CD4-positive, alpha-beta T cell treated with Interferon gamma for 1 hour (primary cell): ENCODE measurements around the gene AUH.
"Not testable (repeated sequence)": the region's sequence is repeated elsewhere in the genome, so short reads cannot be mapped to it uniquely, and the experiment has no call there.

Experiments
- DNase-seq: peaks from one replicate; pipeline ENCODE4 v3.0.0-alpha.2; 2020

AUH gene, protein sequence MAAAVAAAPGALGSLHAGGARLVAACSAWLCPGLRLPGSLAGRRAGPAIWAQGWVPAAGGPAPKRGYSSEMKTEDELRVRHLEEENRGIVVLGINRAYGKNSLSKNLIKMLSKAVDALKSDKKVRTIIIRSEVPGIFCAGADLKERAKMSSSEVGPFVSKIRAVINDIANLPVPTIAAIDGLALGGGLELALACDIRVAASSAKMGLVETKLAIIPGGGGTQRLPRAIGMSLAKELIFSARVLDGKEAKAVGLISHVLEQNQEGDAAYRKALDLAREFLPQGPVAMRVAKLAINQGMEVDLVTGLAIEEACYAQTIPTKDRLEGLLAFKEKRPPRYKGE

DNA sequence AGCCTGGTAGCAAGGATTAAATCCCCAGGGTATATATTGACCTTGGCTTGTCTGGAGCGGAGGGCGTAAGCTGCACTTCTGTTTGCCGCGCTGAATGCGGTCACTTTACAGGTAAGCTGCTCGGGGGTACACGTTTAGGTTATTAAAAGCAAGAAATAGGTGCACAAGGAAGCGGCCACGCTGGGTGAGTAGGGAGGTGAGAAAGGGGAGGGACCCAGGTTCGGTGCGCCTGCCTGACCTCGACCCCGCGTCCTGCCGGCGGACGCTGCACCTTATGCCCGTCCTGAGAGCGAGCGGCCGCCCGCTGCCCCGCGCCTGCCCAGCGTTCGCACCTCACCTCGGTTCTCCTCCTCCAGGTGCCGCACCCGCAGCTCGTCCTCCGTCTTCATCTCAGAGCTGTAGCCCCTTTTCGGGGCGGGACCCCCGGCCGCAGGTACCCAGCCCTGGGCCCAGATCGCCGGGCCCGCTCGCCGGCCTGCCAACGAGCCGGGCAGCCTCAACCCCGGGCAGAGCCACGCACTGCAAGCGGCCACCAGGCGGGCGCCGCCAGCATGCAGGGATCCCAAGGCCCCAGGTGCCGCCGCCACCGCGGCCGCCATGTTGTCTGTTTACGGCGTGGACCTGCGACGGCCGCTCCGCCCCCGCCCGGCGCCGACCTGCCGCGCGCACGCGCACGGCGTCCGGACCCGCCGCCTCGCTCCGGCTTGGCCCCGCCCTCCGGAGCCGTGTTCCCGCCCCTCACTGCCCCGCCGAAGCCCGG lies at the start of gene AUH:
AUH (minus strand) TSS at position 628 of the 760 bp plus-strand sequence; CDS start at position 599, 29 bp downstream.
- DNase-seq, result peak; percentile 87

DNA sequence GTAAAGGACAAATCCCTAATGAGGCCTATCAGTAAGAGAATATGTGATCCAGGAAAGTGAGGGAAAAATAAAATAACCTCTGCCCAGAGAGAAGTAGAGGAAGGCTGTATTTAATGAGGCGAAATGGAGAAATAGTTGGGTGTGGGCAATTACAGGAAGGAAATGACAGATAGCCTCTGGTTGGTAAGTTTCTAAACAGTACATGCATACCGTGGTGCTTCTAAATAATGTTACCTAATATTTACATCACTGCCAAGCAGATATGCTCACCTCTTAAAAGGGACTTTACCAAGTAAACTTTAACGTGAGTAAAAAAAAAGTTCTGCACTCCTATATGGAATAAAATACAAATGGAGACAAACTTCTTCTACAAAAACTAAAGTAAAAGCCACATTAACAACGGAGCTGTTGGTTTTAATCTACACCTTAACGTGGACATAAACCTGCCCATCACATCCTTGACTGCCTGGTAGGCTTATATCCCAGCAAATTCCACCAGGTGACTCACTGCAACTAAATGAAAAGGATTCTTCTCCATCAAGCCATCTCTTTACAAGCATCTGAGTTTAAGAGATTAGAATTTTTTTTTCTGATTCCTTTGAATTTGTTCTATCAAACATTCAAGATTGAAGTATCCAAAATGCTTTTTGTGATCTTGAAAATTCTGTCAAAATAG lies 49.5 kb upstream of the AUH start:
- DNase-seq, result no peak

DNA sequence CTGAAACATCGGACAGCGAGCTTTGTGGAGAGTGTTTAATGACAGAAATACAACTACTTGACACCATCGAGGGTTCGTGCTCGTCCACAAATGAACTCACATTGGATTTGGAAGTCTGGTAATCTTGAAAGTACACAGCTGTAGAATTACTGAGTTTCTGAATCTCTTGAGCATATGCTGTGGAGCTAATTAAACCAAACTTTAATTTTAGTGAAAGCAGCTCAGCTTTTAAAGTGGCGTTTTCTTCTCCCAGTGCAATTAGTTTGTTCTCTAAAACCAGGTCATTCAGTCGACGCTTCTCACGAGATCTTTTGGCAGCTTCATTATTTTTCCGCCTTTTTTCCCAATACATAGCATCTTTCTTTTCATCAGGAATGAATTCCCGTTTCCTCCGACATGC lies 48.4 kb upstream of the AUH start:
- no peak for DNase-seq

DNA sequence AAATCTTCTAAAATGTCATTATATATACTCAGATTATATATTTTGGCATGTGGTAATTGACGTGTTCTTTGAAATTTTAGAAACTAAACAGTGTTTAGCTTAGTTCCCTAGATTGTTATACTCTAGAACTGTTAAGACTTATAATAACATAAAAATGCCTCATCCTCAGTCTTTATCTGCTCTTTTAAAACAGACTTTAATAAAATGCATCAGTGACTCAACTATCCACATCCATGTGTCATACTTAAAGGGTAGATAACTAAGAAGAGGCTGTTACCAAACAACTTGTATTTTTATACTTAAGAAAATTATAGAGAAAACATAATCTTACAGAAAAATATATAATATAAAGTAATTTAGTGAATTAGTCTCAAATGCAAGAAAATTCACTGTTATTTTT lies 46.8 kb upstream of the AUH start:
- DNase-seq, result no peak

DNA sequence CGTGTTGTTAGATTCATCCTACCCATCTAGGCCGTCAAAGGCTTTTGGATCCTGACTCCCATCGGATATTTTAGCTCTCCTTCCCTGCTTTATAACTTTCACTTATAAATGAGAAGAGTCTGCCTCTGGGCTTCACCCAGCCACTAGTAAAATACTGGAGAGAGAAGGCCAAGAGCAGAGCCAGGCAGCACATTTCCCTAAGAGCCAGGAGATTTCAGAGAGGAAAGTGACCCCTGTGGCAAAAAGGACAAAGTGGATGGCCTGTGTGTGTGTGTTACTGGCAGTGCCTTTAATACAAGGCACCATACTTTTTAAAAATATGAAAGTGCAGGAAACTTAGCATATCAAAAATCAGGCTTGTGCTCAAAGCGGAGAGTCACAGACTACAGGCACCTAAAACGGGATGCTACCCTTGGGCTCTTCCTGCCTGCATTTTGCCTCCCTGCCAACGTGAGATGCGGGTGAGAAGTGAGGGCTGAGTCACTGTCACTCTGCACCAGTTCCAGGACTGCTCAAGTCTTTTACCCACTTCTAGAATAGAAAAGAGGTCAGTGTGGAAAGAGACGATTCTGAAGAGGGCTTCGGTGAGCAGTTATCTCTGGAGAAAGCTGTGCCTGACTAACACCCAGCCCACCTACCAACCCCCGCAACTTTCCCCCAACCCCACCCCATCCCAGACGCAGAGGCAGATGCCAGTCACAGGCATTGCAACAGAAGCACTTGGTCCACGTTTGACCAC lies 46.0 kb upstream of the AUH start:
- no peak for DNase-seq

DNA sequence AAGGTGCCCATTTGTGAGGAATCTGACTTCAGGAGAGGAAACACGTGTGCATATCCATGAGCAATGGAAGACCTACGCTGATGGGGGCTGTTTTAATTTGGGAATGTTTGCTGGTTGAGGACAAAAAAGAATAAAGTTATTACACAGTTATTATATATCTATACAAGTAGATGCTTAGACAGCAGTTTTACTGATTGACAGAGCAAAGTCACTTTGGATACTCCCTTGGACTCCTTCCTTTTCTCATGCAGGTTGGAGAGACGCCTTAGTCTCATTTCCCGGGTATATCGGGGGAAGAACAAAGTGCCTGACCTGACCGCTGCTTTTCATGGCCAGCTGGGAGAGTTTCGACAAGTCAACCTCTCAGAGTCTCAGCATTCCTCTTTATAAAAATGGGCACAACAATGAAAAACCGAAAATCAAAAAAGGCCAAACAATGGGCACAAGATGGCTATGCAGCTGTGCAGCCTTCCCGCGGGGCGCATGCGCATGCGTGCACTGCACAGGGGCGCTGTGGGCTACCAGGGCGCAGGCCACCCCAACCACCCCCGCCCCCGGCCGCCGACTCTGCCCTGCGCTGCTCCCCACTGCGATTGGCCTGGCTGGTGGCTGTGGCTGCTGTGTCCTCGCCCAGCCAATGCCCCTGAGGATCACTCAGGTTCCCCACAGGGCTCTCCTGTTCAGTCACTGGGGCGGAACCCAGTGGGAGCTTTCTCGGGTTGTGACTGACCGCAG lies 43.8 kb upstream of the AUH start:
- no peak for DNase-seq

DNA sequence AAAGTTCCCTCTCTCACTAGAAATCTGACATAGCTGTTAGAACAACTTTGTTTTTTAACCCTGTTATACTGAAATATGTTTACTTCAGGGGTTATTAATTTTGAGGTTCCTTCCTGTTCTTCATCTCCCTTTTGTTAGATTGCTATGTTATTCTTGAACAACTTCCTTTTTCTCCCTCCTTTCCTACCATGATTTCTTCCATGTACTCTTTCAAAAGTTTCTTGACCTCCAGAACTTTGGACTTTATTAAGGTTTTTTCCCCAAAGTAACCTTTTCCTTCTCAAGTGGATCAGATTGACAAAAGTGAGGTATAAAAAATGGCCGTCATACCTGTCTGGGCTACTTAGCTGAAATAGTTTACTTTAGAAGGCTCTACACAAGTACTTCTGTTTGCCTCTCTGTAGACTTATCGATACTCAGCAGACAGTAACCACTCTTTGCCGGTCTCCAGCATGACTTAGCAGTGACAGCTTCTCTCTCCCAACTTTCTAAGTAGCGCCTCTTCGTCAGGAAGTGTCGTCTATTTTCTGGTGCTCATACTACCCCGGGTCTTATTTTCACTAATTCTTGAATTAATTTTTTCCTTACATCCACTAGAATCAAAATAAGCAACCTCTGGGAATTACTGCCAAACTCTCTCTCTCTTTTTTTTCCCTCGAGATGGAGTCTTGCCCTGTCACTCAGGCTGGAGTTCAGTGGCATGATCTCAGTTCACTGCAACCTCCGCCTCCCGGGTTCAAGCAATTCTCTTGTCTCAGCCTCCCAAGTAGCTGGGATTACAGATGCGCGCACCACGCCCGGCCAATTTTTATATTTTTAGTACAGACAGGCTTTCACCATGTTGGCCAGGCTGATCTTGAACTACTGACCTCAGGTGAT lies 42.2 kb upstream of the AUH start:
- no peak for DNase-seq

DNA sequence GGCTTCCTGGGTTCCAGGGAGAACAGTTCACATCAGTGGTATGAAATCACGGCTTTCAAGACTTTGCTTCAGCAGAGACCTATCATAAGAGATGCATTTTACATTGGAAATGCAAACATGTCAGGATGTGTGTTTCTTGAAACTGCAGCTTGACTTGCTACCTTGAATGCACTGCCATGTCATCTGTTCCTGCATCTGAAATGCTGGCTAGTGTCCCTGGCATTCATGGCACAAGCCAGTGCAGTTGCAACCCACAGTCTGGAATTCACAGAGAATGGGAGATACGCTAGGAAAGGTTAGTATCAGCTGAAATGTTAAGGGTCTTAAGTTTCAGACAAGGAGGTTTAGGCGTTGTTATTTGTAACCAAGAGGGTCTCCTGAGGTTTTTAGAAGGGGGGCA lies 37.2 kb upstream of the AUH start:
- DNase-seq, result no peak

DNA sequence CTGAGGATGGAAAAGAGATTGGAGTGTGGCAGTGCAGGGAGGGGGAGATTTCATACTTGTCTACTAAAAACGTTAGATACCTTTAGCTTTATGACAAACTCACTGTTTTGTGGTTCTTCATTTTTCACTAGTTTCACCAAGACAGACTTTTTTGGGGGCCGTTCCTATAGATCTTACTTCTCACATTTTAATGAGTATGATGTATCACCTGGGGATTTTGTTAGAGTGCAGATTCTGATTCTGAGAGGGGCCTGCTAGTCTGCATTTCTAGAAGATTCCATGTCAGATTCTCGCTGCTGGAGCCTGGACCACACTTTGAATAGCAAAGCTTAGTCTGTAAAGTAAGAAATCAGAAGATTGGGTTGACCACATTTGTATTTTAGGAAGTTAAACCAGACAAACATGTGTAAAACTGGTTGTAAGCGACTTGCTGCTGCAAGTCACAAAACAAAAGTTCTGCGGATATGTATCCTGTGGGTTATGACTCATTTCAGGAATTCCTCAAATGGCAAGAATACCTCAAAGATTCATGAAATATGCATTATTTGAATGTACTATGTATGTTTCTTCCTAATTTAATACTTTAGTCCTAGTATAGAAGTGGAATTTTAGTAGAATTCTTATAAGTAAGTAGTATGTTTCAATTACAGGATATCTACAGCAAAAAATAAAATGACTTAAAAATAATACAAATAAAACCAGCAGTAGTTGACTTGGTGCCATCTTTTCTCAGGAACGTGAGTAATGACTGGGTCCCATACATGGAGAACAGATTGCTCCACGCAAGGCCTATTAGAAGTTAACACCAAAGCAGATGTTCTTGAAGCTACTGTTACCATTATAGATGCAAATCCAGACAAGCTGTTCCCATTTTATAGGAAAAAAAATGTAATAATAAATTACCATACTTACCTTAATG lies 34.1 kb upstream of the AUH start:
- no peak for DNase-seq

DNA sequence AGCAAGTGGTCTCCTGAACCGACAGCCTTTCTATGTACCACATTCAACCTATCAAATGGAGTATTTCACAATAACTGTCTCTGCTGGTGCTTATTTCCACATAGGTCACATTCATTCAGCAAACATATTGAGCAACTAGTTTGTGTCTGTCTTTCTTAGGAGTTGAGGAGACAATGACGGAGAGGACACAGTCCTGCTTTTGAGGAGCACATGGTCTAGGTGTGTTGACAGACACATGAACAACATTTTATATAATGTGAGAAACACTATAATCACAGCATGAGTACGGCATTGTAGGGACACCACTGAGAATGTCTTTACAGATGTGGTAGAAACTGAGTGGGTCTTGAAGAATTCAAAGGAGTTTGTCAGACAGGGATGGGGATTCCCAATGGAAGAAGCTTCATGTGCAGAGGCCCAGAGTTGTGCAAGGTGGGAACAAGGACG lies 33.4 kb upstream of the AUH start:
- DNase-seq, result peak; percentile 6

DNA sequence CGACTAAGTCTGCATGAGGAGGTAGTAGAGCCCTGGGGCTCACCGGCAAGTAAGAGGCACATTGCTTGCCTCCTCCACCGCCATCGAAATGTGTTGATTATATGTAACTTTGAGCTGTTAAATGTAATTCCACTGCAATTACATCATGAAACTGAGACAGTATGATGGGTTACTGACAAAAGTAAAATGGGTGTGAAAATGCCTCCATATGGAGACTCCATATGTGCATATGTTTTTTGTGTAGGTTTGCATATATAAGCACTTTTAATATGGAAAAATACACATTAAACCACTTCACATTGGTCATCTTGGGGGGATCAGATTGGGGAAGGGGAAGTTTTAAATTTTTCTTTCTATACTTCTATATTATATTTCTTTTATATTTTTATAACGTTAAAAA lies 32.1 kb upstream of the AUH start:
- no peak for DNase-seq

DNA sequence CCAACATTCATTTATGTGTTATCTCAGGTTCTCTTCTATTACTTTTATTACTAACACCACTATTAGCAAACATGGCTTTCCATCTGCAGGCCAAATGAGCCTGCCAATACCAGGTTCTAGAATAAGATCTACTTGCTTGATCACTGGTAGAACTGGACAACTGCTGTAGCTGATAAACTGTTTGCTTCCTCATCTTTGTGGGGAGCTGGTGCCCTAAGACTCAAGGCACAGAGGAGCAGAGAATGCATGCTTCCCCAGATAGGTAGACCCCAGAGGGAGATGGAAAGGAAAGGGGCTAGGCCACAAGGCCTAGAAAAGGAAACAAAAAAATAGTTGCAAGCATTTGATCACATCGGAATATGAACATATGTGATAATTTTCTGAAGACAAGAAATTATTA lies 30.7 kb upstream of the AUH start:
- DNase-seq, result no peak

DNA sequence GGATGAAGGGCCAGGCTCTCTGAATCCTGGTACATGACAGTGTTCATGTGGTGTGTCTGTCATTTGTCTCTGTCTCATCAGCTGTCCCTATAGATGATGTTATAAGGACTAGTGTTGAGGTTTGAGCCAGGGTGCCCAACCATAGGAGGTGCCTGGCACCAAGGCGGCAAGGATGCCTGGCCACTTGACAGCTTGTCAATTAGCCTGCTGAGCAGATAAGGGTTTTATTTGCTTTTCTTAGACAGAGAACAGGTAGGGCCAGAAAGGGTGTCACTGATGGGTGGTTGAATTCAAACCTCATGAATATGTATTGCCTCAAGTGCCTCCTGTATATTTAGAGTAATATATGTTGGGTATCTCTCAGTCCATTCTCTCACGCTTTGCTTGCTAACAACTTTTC lies 30.1 kb upstream of the AUH start:
- no peak for DNase-seq

DNA sequence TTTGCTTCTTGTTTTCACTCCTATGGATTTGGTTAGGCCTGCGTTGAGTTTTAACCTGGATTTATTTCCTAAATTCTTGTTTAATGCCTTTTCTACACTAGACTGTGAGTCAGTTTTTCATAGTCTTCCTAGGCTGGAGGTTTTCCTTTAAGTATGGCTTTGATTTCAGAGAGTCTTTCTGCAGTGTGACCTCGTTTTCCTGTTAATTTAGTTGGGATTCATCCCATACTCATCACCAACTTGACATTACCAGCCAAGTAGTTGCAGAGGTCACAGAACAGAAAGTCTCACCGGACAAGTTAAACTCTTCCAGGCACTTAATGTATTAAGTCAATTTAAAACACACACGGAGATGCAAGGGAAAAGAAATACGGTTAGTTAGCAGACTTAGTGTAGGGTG lies 29.7 kb upstream of the AUH start:
- no peak for DNase-seq

DNA sequence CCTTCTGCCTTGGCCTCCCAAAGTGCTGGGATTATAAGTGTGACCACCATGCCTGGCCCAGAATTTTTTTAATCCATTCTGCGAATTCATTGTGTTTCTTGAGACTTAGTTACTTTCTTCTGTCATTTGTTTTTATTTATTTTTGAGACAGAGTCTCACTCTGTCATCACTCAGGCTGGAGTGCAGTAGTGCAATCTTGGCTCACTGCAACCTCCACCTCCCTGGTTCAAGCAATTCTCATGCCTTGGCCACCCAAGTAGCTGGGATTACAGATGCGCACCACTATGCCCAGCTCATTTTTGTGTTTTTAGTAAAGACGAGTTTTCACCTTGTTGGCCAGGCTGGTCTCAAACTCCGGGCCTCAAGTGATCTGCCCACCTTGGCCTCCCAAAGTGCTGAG lies 28.0 kb upstream of the AUH start:
- not testable (repeated sequence) for DNase-seq

DNA sequence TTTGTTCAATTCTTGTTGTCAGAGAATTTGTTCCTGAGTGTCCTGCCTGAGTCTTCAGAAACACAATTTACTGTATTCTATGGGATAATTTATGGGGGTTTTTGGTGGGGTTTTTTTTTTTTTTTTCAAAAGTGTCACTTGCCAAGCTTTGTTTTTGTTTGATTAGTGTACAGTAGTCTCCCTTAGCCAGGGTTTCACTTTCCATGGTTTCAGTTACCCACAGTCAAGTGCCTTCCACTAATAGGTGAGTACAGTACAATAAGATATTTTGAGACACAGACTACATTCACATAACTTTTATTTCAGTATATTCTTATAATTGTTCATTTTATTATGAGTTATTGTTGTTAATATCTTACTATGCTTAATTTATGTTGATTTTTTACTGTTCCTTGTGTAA lies 25.0 kb upstream of the AUH start:
- DNase-seq, result no peak

DNA sequence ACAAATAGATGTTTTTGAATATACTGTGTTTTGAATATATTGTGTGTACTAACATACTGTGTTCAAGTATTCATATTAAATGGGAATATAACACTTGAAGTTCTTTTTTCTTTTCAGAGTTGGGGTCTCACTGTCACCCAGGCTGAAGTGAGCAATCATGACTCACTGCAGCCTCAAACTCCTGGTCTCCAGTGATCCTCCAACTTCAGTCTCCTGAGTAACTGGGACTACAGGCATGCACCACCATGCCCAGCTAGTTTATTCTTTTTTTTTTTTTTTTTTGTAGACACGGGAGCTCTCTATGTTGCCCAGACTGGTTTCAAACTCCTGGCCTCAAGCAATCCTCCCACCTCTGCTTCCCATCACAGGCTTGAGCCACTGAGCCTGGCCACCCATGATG lies 23.2 kb upstream of the AUH start:
- no peak for DNase-seq

DNA sequence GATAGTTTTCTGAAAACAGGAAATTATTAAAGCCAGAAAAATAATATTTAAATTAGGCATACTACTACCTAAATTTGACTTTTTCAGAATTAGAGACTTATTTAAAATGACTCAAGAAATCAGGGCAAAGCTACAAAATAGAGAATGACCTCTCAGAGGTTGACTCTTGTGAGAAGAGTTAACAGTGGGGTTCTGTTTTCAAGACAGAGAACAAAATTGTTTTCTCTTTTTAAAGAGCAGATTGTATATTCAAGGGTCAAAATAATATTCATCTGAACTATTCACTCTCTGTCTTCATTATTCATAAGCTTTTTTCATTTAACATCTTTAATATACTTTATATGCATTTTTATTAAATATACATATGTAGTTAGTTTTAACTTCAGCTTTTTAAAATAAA lies 21.9 kb upstream of the AUH start:
- DNase-seq, result no peak

DNA sequence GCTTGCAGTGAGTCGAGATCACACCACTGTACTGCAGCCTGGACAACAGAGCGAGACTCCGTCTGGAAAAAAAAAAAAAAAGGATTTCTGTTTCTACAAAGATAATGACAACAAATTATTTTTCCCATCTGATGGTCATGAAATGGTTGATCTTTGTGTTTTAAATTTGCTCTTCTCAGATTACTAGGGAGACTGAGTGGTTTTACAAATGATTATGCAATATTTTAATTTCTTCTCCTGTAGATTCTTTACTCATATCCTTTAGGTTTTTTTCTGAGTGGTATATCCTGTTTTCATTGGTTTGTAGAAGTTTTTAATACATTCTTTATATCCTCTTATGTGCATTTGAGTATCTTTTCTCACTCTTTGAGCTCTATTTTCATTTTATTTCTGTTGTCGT lies 20.6 kb upstream of the AUH start:
- no peak for DNase-seq

DNA sequence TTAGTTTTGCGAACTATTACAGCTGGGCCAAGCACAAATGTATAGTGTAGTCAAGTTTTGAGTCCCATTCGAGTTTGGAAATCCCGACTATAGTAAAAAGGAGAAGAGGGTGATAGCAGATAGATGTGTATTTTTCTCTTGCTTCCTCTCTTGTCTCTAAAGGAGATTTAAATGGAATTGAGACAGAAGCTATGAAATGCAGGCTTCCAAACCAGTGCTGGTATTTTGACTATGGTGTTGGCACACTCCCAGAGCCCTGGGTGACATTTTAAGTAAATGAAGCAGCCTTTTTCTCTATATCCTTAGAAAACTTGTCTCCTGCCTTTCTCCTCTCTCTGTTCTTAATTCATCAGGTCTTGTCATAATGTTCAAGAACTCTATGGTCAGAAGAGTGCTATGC lies 17.7 kb upstream of the AUH start:
- DNase-seq, result no peak
